Hematopoietic multipotent progenitor cell treated with erythropoietin and hydrocortisone succinate and interleukin-3 and kit ligand, for 6 days (in vitro differentiated cells): ENCODE data around the gene KBTBD8.

Source experiments
- DNase-seq: peaks from one replicate; pipeline ENCODE4 v3.0.0-alpha.2; 2015

Gene KBTBD8

GRCh38 chr3:67000009-67000408 lies 1.9 kb downstream of the KBTBD8 start:
- DNase-seq = peak; percentile 70

- no peak for DNase-seq
Measured at GRCh38 chr3:67001086-67001861, 3.2 kb downstream of the KBTBD8 start.

DNA sequence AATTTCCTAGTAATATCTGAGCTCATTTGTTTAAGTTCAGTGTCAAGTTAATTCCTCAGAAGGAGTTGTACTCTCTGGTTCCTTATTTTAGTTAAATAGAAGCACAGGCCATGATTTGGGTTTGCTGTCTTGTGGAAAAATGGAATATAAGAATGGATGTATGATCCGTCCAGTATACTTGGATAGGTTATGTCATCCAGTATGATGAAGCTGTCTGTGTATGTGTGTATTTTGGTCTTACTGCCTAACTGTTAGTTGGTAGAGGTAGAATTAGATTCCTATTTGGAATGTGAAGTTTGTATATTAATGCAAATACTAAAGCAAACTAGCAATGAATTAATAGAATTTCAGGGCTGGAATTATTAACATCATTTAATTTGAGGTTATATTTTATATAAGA lies 7.9 kb downstream of the KBTBD8 start:
- DNase-seq = no peak

DNA sequence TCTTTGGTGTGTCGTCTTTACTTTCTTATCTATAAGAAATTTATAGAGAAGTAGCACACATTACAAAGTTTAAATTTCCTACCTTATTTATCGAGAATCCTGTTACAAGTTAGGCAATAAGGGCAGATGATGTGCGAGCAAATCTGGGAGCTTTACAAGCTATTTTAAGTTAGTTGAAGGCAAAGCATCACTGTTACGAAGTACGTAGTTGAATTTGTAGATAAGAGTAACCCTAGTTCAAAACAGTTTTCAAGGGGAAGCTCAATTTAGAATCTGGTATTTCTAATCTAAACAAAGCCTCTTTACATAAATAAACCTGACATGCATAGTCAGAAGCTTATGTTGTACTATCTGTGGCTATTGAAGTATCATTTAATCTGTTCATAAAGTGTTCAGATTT lies 8.4 kb downstream of the KBTBD8 start:
- DNase-seq = no peak

DNA sequence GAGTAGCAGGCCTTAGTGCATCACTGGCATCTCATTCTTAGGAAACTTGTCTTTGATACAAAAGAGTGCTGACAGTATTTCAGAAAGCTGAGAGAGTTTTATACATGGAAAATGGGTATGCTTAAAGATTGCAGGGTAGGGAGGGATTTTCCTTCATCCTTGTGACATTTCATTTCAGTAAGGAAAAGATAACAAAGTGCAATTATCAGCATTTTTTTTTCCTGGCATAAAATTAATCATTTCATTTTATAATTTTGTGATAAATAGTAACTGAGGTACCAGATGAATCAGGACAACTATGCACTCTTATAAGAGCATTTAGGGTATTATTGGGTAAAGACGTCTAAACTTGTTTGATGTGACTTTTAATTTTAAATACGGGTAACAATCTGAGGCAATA lies 10.3 kb downstream of the KBTBD8 start:
- DNase-seq = no peak

GRCh38 chr3:67009716-67010115 lies 11.6 kb downstream of the KBTBD8 start:
- no peak for DNase-seq

- DNase-seq = peak; percentile 66
Measured at GRCh38 chr3:67011414-67012131, 13.5 kb downstream of the KBTBD8 start.

DNA sequence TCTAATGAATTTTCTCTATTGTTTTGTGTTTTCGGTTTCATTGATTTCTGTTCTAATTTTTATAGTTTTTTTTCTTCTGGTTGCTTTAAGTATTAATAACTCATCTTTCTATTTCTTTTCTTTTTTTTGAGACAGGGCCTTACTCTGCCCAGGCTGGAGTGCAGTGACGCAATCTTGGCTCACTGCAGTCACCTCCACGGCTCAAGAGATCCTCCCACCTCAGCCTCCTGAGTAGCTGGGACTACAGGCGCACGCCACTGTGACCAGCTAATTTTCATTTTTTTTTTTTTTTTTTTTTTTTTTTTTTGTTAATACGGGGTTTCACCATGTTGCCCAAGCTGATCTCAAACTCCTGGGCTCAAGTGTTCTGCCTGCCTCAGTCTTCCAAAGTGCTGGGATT lies 14.5 kb downstream of the KBTBD8 start:
- no peak for DNase-seq

GRCh38 chr3:67015702-67016484 lies 17.8 kb downstream of the KBTBD8 start:
- DNase-seq = peak; percentile 33

DNA sequence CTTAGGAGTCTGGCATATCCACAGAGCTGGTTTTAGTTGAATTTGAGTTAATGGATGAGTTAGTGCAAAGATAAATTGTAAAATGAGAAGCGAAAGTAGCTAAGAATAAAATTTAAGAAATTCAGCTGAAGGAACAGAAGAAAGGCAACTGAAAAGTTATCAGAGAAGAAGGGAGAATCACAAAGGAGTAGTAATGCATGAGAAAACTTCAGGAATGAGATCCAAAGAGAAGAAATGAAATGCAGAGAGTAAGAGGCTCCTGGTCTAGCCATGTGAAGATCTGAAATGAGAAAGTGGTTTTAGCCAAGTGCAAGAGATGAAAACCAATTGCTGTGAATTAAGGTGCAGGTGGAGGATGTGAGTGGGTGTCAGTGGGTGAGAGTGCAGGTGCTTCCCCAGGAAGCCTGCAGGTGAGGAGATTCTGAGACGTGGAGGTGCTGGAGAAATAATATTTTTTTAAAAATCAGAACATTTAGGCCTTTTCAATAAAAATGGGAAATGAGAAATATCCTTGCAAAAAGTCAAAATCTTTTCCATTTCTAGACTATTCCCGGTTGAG lies 18.5 kb downstream of the KBTBD8 start:
- DNase-seq = no peak

DNA sequence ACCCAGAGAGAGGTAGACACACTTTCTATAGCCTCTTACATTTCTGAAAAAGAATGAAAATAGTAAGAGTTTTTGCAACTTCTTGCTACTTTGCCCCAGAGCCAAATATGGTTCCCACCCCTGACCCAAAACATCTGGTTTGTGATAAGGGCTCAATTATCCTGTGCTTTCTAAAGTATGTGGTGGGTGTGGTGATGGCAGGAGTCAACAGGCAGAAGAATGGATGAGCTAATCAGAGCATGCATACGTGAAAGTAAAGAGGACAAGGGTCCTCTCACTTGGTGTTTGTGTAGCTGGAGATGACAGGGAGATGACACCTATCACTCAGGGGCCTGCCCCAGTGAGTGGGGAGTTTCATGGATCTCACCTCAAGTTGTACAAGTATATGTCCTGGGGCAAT lies 19.1 kb downstream of the KBTBD8 start:
- peak; percentile 95 for DNase-seq

DNA sequence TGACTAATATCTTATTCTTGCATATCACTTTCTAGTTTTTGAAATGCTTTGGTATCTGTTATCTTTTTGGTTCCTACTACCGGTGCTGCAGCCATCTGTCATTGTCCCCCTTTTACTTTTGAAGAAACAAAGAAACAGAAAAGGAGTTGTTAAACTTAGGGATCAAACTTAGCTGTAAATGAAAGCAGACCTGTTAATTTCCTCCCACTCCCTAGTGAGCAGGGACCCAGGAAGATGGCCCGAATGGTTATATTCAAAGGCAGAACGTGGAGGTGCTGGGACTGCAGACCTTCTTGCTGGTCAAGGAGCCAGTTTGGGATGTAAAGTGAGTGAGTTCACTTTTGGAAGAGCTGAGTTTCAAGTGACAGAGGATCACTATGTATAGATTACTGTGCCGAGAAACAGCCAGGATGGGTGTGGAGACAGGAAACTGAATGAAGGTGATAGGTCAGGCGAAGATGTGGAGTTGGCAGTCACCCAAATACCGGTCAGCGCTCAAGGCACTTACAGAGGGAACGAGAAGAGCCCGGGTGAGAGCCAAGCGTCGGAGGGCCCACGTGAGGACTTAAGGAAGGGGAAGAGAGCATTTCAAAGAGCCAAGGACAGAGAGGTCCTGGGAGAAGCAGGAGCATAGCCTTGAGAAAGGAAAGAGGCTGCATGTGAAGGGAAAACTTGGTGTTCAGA lies 20.1 kb downstream of the KBTBD8 start:
- DNase-seq = peak; percentile 95

- DNase-seq = no peak
Measured at GRCh38 chr3:67018789-67019526, 20.9 kb downstream of the KBTBD8 start.

DNA sequence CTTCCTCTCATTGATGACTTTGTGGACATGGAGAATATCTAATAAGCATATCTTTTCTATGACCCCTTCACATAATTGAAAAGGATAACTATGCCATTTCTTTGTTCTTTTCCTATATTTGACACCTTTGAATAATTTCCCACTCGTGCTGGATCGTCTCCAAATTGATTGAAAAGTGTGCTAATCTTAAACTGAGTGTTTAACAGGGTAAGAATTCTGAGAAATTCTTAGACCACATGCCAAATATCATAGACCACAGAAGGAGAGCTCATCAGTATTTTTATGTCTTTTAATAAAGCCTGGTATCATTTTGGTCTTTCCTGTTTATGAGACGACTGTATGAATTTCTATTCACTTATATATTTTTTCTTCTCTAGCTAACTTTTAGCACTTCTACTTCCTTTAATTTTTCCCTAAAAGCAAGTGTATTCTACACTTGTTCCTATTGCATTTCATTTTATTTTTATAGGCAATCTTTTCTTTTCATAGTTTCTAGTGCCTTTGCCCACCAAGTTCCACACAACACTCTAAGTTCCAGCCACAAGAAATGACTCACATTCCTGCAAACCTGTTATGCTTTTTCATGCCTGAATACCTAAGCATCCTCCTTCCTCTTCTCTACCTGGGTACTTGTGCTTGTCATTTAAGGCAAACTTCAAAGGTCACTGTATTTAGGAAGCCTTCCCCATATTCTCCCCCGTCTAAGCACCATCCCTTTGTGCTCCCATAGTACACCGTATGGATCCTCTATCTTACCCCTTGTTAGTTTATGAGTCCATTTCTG lies 30.1 kb downstream of the KBTBD8 start:
- peak; percentile 68 for DNase-seq

DNA sequence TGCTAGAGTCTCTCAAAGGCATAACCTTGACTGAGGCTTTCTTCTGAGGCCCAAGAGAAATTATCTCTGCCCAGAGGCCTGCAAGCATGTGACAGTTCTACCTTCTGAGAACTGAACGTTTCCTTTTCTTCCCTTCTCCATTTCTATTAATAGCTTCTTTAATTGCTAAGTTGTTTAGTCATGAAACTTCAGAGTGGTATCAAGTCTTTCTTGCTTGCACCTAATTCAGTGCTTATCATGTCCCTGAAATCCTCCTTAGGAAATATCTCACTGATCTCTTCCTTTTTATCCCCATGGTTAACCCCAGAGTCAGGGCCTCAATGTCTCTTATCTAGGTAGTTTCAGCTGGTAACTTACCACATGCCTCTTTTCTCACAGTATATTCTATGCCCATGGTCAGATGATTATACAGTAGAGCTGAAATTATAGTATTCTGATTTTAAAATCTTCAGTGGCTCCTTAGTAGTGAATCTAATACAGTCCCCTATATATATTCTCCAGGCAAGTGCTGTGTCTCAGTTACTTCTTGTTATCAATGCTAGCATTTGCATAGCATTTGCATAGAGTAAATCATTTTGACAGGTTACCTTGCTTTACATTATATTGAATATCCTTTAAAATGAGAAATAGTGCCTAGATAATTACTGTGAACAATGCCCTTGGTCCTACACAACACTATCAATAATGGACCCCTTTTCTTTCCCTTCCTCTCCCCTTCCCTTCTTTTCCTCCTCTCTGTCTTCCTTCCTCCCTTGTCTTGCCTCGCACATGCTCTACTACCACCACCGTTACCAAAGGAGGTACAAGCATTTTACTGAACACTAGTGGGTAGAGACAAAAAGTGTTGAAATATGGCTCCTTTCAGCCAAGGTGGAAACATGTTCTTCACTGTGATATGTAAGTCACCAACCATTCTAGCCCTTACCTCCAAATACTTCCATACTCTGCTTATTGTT lies 33.0 kb downstream of the KBTBD8 start:
- DNase-seq = peak; percentile 88

DNA sequence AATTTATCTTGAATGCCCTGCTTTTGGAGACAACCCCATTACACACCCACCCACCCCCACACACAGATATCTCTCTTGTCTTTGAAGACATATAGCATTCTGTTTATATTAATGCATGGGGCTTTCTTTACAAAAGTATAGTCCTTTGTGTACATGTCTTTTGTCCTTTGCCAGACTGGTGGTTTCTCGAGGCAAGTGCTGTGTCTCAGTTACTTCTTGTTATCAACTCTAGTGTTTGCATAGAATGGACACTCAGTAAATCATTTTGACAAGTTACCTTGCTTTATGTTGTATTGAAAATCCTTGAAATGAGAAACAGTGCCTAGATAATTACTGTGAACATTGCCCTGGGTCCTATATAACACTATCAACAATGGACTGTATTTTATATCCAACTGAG lies 33.9 kb downstream of the KBTBD8 start:
- no peak for DNase-seq

- DNase-seq = peak; percentile 59
Measured at GRCh38 chr3:67033079-67033478, 35.0 kb downstream of the KBTBD8 start.

- DNase-seq = no peak
Measured at GRCh38 chr3:67034371-67034770, 36.3 kb downstream of the KBTBD8 start.

DNA sequence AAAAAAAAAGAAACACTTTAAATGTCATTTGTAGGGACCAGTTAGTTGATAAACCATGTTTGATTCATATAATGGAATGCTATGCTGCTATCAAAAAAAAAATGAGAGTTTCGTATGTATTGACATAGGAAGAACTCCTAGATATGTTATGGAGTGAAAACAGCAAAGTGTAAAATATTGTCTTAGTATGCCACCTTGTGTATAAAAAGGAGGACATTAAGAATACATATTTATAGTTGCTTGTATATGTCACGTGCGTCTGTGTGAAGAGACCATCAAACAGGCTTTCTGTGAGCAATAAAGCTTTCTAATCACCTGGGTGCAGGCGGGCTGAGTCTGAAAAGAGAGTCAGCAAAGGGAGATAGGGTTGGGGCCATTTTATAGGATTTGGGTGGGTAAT lies 39.5 kb downstream of the KBTBD8 start:
- DNase-seq = peak; percentile 71

- no peak for DNase-seq
Measured at GRCh38 chr3:67044295-67044694, 46.2 kb downstream of the KBTBD8 start.
